ENCODE measurements around the gene ERBB4.
"Not testable (repeated sequence)": the region's sequence is repeated elsewhere in the genome, so short reads cannot be mapped to it uniquely, and the experiment has no call there.

The ERBB4 gene

DNA sequence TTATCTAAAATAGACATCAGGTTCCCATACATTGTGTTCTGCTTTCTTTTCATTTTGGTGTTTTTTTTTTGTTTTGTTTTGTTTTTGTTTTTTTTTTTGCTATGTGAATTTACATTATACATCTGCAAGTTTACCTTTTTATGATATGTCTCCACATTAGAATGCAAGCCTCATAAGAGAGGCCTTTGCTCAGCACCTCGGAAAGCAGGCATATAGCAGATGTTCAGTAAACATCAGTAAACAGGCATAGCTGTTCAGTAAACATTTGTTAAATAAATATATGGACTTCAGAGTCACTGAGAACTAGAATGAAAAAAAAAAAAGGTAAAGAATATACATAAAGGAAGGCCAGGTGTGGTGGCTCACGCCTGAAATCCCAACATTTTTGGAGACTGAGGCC is 405.3 kb downstream of the ERBB4 start:
- DNase-seq: no peak

- DNase-seq: no peak
Observed at GRCh38 chr2:212124598-212124997, 414.0 kb downstream of the ERBB4 start.

GRCh38 chr2:212119591-212119990 is 419.0 kb downstream of the ERBB4 start:
- DNase-seq: no peak

DNA sequence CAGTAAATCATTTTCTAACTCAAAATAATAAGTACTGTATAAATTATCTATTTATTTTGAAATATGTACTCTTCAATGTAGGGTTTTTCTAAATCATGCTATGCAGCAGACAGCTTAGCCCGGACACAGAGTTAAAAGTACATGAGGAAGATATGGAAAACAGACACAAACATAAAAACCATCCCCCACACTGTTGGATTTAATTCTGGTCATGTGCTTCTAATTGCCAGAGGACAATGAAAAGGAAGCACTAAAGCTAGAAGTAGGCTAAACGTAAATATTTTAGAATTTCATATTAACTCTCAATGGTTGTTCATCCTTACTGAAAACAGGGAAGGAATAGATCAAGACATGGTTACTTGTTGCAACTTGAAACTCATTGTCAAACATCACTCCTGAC is 420.7 kb downstream of the ERBB4 start:
- no peak for DNase-seq

GRCh38 chr2:212114489-212114888 is 424.1 kb downstream of the ERBB4 start:
- DNase-seq: no peak

- DNase-seq: no peak
Observed at GRCh38 chr2:212112401-212112800, 426.2 kb downstream of the ERBB4 start.

- DNase-seq: no peak
Observed at GRCh38 chr2:212109792-212110680, 428.6 kb downstream of the ERBB4 start.

GRCh38 chr2:212109217-212109616 is 429.4 kb downstream of the ERBB4 start:
- no peak for DNase-seq

- no peak for DNase-seq
Observed at GRCh38 chr2:212107989-212108388, 430.6 kb downstream of the ERBB4 start.

DNA sequence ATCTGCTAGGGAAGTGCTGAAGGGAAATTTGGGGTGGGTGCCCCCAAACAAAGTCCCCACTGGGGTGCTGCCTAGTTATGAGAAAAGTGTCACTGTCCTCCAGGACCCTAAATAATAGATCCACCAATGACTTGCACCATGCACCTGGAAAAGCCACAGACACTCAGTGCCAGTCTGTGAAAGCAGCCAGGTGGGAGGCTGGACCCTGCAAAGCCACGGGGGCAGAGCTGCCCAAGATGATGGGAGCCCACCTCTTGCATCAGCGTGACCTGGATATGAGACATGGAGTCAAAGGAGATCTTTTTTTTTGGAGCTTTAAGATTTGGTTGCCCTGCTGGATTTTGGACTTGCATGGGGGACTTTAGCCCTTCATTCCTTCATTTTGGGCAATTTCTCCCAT is 431.6 kb downstream of the ERBB4 start:
- DNase-seq: no peak

DNA sequence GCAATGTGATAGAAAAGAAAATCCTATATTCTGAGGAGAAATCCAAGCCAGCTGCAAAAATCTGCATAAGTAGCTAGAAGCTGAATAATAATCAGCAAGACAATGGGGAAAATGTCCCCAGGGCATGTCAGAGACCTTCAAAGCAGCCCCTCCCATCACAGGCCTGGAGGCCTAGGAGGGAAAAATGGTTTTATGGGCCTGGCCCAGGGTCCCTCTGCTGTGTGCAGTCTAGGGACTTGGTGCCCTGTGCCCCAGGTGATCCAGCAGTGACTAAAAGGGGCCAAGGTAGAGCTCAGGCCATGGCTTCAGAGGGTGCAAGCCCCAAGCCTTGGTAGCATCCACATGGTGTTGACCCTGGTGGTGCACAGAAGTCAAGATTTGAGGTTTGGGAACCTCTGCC is 432.1 kb downstream of the ERBB4 start:
- DNase-seq: not testable (repeated sequence)

- no peak for DNase-seq
Observed at GRCh38 chr2:212099658-212100057, 438.9 kb downstream of the ERBB4 start.

GRCh38 chr2:212098966-212099365 is 439.6 kb downstream of the ERBB4 start:
- DNase-seq: no peak

- DNase-seq: no peak
Observed at GRCh38 chr2:212097001-212097400, 441.6 kb downstream of the ERBB4 start.

- no peak for DNase-seq
Observed at GRCh38 chr2:212089873-212090272, 448.7 kb downstream of the ERBB4 start.

GRCh38 chr2:212088353-212088752 is 450.2 kb downstream of the ERBB4 start:
- no peak for DNase-seq

GRCh38 chr2:212083492-212083891 is 455.1 kb downstream of the ERBB4 start:
- DNase-seq: no peak

DNA sequence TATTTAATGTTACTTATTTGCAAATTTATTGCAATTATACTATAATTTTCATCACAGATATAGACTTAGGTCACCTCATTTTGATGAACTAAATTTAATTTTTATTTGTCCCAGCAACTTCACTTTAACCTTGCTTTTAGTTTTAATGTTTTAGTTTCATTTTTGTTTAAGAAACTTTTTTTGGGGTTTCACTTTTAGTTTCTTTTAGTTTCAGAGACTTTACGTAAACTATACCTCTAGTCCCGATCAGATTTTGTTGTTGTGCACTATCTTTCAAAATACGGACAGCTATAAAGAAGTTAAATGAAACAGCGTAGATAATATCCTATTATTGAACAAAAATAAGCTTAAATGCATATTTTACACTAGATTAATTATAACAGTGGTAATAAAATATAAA is 460.5 kb downstream of the ERBB4 start:
- DNase-seq: no peak

- DNase-seq: no peak
Observed at GRCh38 chr2:212076456-212076855, 462.1 kb downstream of the ERBB4 start.

- no peak for DNase-seq
Observed at GRCh38 chr2:212073360-212073759, 465.2 kb downstream of the ERBB4 start.

- no peak for DNase-seq
Observed at GRCh38 chr2:212066546-212066945, 472.1 kb downstream of the ERBB4 start.

GRCh38 chr2:212064318-212064717 is 474.3 kb downstream of the ERBB4 start:
- no peak for DNase-seq

DNA sequence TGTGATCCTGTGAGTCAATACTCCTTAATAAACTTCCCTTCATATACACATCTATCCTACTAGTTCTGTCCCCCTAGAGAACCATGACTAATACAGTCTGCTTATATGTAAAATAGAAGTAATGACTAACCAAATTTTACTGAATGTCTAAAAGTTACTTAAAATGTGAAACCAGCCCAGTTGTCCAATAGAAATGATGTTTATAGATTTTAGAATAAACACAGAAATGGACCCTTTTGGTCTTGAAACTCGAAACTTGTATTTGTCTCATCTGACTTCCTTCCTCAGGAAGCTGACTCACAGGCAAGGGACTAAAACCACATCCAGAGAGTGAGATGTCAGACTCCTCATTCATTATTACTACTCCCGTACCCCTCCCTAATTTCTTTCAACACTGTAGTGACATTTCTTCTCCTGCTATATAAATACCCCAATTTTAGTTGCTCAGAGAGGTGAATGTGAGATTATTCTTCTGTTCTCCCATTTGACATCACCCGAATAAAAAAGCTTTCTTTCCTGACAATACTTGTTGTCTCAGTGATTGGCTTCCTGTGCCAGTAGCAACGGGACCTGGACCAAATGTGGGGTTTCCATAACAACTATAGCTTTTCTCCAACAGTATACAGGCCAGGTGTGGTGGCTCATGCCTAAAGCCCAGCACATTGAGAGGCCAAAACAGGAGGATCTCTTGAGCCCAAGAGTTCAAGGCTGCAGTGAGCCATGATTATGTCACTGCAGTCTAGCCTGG is 486.0 kb downstream of the ERBB4 start:
- DNase-seq: no peak

DNA sequence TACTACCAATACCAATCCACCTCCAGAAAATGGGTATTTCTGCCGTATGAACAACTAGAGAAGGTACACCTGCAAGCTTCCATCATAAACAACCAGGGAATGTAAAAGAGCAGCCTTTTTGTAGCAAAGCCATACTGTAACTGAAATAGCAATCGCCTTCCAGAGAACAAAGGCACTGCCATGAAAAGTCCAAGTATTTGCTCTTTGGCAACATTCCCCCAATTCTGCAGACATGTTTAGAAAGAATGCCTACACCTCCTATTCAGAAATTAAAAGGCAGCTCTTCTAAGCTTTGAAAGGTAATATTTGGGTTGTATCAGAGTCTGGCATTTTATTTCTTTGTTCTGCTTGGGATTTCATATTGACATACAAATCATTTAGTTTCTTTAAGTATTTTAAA is 487.7 kb downstream of the ERBB4 start:
- DNase-seq: no peak

Data from activated naive CD4-positive, alpha-beta T cell (primary cell).